GM21367 (cell line): ENCODE data around the gene CCDC47.
"Not testable (repeated sequence)": the region's sequence is repeated elsewhere in the genome, so short reads cannot be mapped to it uniquely, and the experiment has no call there.

Experiments
- ATAC-seq: cut with Tn5 transposase; IDR thresholded peaks from one replicate; pipeline ENCODE4 v1.9.1; 2021; ENCODE audit not compliant: unreplicated experiment

CCDC47 gene

GRCh38 chr17:63740464-63741142 is 32.8 kb downstream of the CCDC47 start:
- ATAC-seq, result no peak

- ATAC-seq, result no peak
Observed at GRCh38 chr17:63735691-63736090, 37.7 kb downstream of the CCDC47 start.

- no peak for ATAC-seq
Observed at GRCh38 chr17:63722403-63722802, 51.0 kb downstream of the CCDC47 start.

- ATAC-seq, result not testable (repeated sequence)
Observed at GRCh38 chr17:63720194-63720593, 53.2 kb downstream of the CCDC47 start.

GRCh38 chr17:63718988-63719387 is 54.4 kb downstream of the CCDC47 start:
- ATAC-seq, result no peak

- no peak for ATAC-seq
Observed at GRCh38 chr17:63716426-63716825, 57.0 kb downstream of the CCDC47 start.

- no peak for ATAC-seq
Observed at GRCh38 chr17:63714550-63715277, 58.7 kb downstream of the CCDC47 start.

GRCh38 chr17:63709110-63709509 is 64.3 kb downstream of the CCDC47 start:
- ATAC-seq, result no peak

- no peak for ATAC-seq
Observed at GRCh38 chr17:63707151-63707550, 66.2 kb downstream of the CCDC47 start.

GRCh38 chr17:63706336-63707082 is 66.9 kb downstream of the CCDC47 start:
- no peak for ATAC-seq

GRCh38 chr17:63705657-63706056 is 67.7 kb downstream of the CCDC47 start:
- ATAC-seq, result no peak

- no peak for ATAC-seq
Observed at GRCh38 chr17:63704836-63705235, 68.6 kb downstream of the CCDC47 start.

- ATAC-seq, result no peak
Observed at GRCh38 chr17:63704259-63704576, 69.2 kb downstream of the CCDC47 start.

- ATAC-seq, result no peak
Observed at GRCh38 chr17:63703556-63704258, 69.7 kb downstream of the CCDC47 start.

GRCh38 chr17:63703029-63703428 is 70.4 kb downstream of the CCDC47 start:
- ATAC-seq, result no peak

GRCh38 chr17:63702721-63703015 is 70.7 kb downstream of the CCDC47 start:
- no peak for ATAC-seq

GRCh38 chr17:63701868-63702720 is 71.3 kb downstream of the CCDC47 start:
- no peak for ATAC-seq

GRCh38 chr17:63701456-63701820 is 72.0 kb downstream of the CCDC47 start:
- ATAC-seq, result no peak

- ATAC-seq, result no peak
Observed at GRCh38 chr17:63700528-63701455, 72.6 kb downstream of the CCDC47 start.
